Stimulated activated CD4-positive, alpha-beta T cell treated with anti-CD3 and anti-CD28 coated beads, Interleukin-15, amount 100 ng/mL, for 48 hours (primary cell): ENCODE data around the gene SASS6.

Experiments
- DNase-seq, 2 donors: peaks; one replicate each; pipeline ENCODE4 v3.0.0-alpha.2; 2020; ENCODE audit warnings: low read depth in 2 of 2

Gene SASS6

GRCh38 chr1:100109554-100110066, 23.1 kb downstream of the SASS6 start:
- DNase-seq: no peak

- no peak for DNase-seq
These were observed 25.0 kb downstream of the SASS6 start for GRCh38 chr1:100107696-100108095.

- no peak for DNase-seq
These were observed 31.2 kb downstream of the SASS6 start for GRCh38 chr1:100101564-100101963.

- DNase-seq: no peak
These were observed 32.5 kb downstream of the SASS6 start for GRCh38 chr1:100100202-100100601.

GRCh38 chr1:100090471-100090870, 42.3 kb downstream of the SASS6 start:
- DNase-seq: no peak

- no peak for DNase-seq
These were observed 43.6 kb downstream of the SASS6 start for GRCh38 chr1:100089082-100089481.

GRCh38 chr1:100087396-100087795, 45.3 kb downstream of the SASS6 start:
- no peak for DNase-seq

GRCh38 chr1:100080331-100080730, 52.4 kb downstream of the SASS6 start:
- no peak for DNase-seq

GRCh38 chr1:100077531-100077930, 55.2 kb downstream of the SASS6 start:
- DNase-seq: no peak

GRCh38 chr1:100076744-100077143, 56.0 kb downstream of the SASS6 start:
- DNase-seq: no peak

GRCh38 chr1:100076319-100076718, 56.4 kb downstream of the SASS6 start:
- no peak for DNase-seq

GRCh38 chr1:100075773-100076172, 57.0 kb downstream of the SASS6 start:
- DNase-seq: no peak

GRCh38 chr1:100074604-100075395, 57.9 kb downstream of the SASS6 start:
- DNase-seq: no peak

- DNase-seq: no peak
These were observed 59.2 kb downstream of the SASS6 start for GRCh38 chr1:100073531-100073930.

GRCh38 chr1:100070201-100070939, 62.4 kb downstream of the SASS6 start:
- DNase-seq: no peak

GRCh38 chr1:100065969-100066227, 66.8 kb downstream of the SASS6 start:
- DNase-seq: no peak

- no peak for DNase-seq
These were observed 67.4 kb downstream of the SASS6 start for GRCh38 chr1:100065183-100065968.

- DNase-seq: no peak
These were observed 71.0 kb downstream of the SASS6 start for GRCh38 chr1:100061681-100062080.

GRCh38 chr1:100053727-100054126, 79.0 kb downstream of the SASS6 start:
- no peak for DNase-seq

GRCh38 chr1:100053119-100053518, 79.6 kb downstream of the SASS6 start:
- no peak for DNase-seq

GRCh38 chr1:100051893-100052292, 80.8 kb downstream of the SASS6 start:
- DNase-seq: no peak

- DNase-seq: no peak
These were observed 81.3 kb downstream of the SASS6 start for GRCh38 chr1:100051401-100051800.
